SK-N-SH treated with all-trans-retinoic acid at 6 μM for 48 hours (cell line): ENCODE data around the gene GMPS.

Experiments used
- ATAC-seq: fragments of 200-7000 bp; cut with Tn5 transposase; 3 replicates; pipeline ENCODE4 v1.9.1; 2020; ENCODE audit warnings: mild to moderate bottlenecking, moderate library complexity
- CREB5 ChIP-seq: fragments of 250-450 bp; sonication (Bioruptor Pico); IDR thresholded peaks from 2 replicates; pipeline ENCODE4 v1.5.1; 2020; ENCODE audit warnings: low read depth, mild to moderate bottlenecking, moderate library complexity
- GLIS3 ChIP-seq: fragments of 250-450 bp; sonication (Bioruptor Pico); IDR thresholded peaks from 2 replicates; pipeline ENCODE4 v1.5.0; 2020; ENCODE audit warnings: mild to moderate bottlenecking, moderate library complexity
- ISL1 ChIP-seq: fragments of 250-450 bp; sonication (Bioruptor Pico); IDR thresholded peaks from 2 replicates; pipeline ENCODE4 v2.1.2; 2022; ENCODE audit warnings: mild to moderate bottlenecking, moderate library complexity
- PATZ1 ChIP-seq: fragments of 250-450 bp; sonication (Bioruptor Pico); IDR thresholded peaks from 2 replicates; pipeline ENCODE4 v1.8.0; 2020; ENCODE audit warnings: mild to moderate bottlenecking, moderate library complexity, borderline replicate concordance
- PPARA ChIP-seq: fragments of 250-450 bp; sonication (Bioruptor Pico); IDR thresholded peaks from 2 replicates; pipeline ENCODE4 v1.5.0; 2020; ENCODE audit warnings: mild to moderate bottlenecking, borderline replicate concordance
- SNAI2 ChIP-seq: fragments of 250-450 bp; sonication (Bioruptor Pico); IDR thresholded peaks from 2 replicates; pipeline ENCODE4 v1.5.0; 2020; ENCODE audit warnings: mild to moderate bottlenecking, moderate library complexity
- TCF4 ChIP-seq: fragments of 250-450 bp; sonication (Bioruptor Pico); IDR thresholded peaks from 2 replicates; pipeline ENCODE4 v1.8.0; 2021; ENCODE audit warnings: mild to moderate bottlenecking, moderate library complexity, borderline replicate concordance
- ZNF8 ChIP-seq: fragments of 450-650 bp; formaldehyde crosslinking; IDR thresholded peaks from 2 replicates; pipeline ENCODE4 v1.5.0; 2020; ENCODE audit warnings: mild to moderate bottlenecking, moderate library complexity
- TF ChIP-seq, protein P1 (sequence below): fragments of 250-450 bp; sonication (Bioruptor Pico); IDR thresholded peaks from 2 replicates; pipeline ENCODE4 v1.8.0; 2021; ENCODE audit warnings: low read depth, mild to moderate bottlenecking, moderate library complexity, borderline replicate concordance

The GMPS gene

DNA sequence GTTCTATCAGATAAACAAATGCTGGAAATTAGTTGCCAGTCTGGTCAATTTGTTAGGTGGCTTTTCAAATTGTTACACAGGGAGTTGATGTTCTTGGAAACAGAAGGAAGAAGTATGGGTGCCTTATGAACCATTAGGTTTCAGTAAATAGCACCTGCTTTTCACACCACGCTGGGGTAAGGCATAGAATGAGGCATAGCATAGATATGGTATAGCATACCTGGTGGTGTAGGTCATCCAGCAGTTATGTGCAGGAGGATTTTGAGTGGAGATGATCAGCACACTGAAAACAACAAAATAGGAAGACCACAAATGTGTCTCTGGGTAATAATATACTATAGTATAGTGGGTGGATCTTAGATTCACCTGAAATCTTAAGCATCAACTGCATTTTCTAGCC is 121.4 kb downstream of the GMPS start:
- ATAC-seq, result no peak
- TF ChIP-seq, protein P1, sequence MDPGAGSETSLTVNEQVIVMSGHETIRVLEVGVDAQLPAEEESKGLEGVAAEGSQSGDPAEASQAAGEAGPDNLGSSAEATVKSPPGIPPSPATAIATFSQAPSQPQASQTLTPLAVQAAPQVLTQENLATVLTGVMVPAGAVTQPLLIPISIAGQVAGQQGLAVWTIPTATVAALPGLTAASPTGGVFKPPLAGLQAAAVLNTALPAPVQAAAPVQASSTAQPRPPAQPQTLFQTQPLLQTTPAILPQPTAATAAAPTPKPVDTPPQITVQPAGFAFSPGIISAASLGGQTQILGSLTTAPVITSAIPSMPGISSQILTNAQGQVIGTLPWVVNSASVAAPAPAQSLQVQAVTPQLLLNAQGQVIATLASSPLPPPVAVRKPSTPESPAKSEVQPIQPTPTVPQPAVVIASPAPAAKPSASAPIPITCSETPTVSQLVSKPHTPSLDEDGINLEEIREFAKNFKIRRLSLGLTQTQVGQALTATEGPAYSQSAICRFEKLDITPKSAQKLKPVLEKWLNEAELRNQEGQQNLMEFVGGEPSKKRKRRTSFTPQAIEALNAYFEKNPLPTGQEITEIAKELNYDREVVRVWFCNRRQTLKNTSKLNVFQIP (CRISPR knock-in tag), result no peak
- TF ChIP-seq PATZ1 (CRISPR knock-in tag), result no peak
- no peak for TF ChIP-seq GLIS3
- TF ChIP-seq SNAI2 (CRISPR knock-in tag), result no peak
- no peak for TF ChIP-seq ISL1 (CRISPR knock-in tag)
- TF ChIP-seq CREB5, result no peak
- TF ChIP-seq ZNF8, result no peak
- TF ChIP-seq TCF4 (CRISPR knock-in tag), result no peak
- TF ChIP-seq PPARA (CRISPR knock-in tag), result no peak
- TF ChIP-seq, all 23 proteins: peak for 0
